Measurements from ENCODE around the gene PSG5.
"Not testable (repeated sequence)": the region's sequence is repeated elsewhere in the genome, so short reads cannot be mapped to it uniquely, and the experiment has no call there.

Gene PSG5

DNA sequence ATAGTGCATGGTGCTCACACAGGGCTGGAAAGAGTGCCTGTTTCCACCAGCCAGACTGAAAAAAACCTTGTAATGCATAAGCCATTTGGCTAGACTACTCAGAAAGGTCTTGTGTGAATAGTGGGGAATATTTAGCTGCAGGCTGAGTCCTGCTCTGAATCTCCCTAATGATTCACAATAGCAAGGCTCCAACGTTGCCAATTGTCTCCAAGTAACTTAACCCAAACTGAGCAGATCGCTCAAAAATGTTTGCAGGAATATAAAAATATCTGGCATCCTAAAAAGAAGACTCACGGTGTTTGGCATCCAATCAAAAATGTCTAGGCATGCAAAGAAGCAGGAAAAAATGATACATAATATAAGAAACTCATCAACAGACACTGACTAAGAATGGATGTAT is 59.0 kb downstream of the PSG5 start:
- not testable (repeated sequence) for H3K27ac ChIP-seq (ENCODE audit: low read length); H3K36me3 ChIP-seq (ENCODE audit: control insufficient read depth, low read depth, low read length); H3K4me1 ChIP-seq (ENCODE audit: control insufficient read depth, low read depth, low read length); H3K27me3 ChIP-seq (ENCODE audit: control insufficient read depth, insufficient read depth, low read length); H3K4me3 ChIP-seq (ENCODE audit: low read length); H3K9ac ChIP-seq (ENCODE audit: low read length)
- peaks cover 39% of the 10 kb centered on the region for H3K9me3 ChIP-seq (ENCODE audit: control insufficient read depth, low read depth, low read length)

DNA sequence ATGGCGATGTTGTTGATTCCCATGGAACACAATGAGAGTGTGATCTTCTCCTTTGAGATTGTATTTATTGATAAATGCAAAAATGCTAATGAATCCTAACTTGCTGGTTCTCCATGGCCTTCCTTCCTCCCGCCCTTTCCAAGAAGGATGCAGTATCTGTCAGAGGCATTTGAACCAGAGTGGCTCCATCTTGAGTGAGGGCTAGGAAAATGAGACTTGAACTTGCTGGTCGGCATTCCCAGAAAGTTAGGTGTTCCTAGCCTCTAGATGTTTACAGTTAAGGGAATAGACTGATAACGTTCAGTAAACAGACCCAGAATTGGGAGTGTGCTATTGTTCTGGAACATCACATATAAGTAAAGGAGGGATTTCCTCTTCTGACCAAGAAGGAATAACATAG is 59.6 kb downstream of the PSG5 start:
- Histone ChIP-seq H3K27me3 (ENCODE audit: control insufficient read depth, insufficient read depth, low read length) (no peaks in the 10 kb centered on the region), H3K27ac (ENCODE audit: low read length) (no peak overlapping the region), H3K9me3 (ENCODE audit: control insufficient read depth, low read depth, low read length) (peaks cover 39% of the 10 kb centered on the region), H3K4me3 (ENCODE audit: low read length) (no peak overlapping the region), H3K4me1 (ENCODE audit: control insufficient read depth, low read depth, low read length) (no peaks in the 10 kb centered on the region), H3K9ac (ENCODE audit: low read length) (no peak overlapping the region), H3K36me3 (ENCODE audit: control insufficient read depth, low read depth, low read length) (no peaks in the 10 kb centered on the region)

DNA sequence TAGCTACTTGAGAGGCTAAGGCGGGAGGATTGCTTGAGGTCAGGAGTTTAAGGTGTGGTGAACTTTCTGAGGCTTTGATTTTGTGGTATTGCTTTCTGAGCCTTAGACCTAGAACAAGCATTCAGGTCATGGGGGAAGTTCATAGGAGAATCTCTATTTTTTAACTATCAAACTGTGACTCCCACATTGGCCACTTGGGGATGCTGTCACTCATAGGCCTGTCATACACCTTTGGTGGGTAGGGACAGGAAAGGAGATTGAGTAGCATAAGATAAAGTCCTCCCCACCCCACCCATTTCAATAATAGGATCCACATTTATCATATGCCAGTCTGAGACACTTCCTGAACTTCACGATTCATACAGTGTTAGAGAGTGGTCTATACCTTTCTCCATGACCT is 62.0 kb downstream of the PSG5 start:
- H3K27ac ChIP-seq (ENCODE audit: low read length) = no peak overlapping the region
- peaks cover 24% of the 10 kb centered on the region for H3K9me3 ChIP-seq (ENCODE audit: control insufficient read depth, low read depth, low read length)
- no peak overlapping the region for H3K4me3 ChIP-seq (ENCODE audit: low read length)
- no peak overlapping the region for H3K9ac ChIP-seq (ENCODE audit: low read length)
- H3K27me3 ChIP-seq (ENCODE audit: control insufficient read depth, insufficient read depth, low read length) = no peaks in the 10 kb centered on the region
- no peaks in the 10 kb centered on the region for H3K4me1 ChIP-seq (ENCODE audit: control insufficient read depth, low read depth, low read length)
- no peaks in the 10 kb centered on the region for H3K36me3 ChIP-seq (ENCODE audit: control insufficient read depth, low read depth, low read length)

DNA sequence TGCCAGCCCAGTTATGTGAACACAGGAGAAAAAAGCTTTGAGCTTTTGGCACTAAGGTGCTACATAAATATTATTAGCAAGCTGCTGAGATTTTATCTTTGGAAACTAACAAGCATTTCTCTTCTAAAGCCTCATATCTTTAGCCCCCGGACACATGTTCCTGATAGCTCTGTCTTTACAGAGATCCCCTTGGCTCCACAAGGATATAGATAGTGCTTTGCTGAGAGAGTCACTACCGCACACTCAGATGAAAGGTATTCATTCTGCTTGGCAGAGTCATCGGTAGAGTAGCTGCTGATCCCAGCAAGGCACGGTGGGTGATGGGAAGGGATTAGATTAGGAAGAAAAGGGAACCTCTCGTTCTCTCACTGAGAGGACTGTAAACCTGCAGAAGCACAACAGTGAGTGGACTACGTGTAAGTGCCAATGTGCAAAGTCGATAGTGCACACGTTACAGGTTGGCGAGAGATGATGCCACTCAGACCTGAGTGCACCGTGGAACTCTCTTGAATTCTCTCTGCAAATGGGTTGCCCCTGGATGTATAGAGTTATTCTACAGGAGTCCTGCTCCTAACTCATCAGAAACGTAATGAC is 65.8 kb downstream of the PSG5 start:
- H3K9ac ChIP-seq (ENCODE audit: low read length); H3K36me3 ChIP-seq (ENCODE audit: control insufficient read depth, low read depth, low read length): not testable (repeated sequence)

DNA sequence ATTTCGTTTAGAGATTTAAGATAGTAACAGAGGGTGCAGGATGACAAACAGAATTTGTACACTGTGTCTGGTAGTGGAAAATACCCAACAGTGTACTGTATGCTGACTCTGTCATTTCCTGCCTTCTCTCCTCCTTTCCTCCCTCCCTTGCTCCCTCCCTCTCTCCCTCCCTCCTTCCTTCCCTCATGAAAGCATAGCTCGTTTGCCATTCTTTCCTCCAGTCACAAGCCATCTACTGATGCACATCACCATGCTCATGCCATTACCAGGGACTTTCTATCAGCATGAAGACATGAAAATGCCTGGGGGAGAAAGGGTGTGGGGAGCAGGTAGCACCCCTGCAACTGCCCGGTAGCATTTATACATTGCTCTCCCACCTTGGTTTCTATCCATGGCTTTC is 66.8 kb downstream of the PSG5 start:
- not testable (repeated sequence) for H3K4me3 ChIP-seq (ENCODE audit: low read length); H3K27me3 ChIP-seq (ENCODE audit: control insufficient read depth, insufficient read depth, low read length); H3K36me3 ChIP-seq (ENCODE audit: control insufficient read depth, low read depth, low read length); H3K4me1 ChIP-seq (ENCODE audit: control insufficient read depth, low read depth, low read length); H3K27ac ChIP-seq (ENCODE audit: low read length); H3K9ac ChIP-seq (ENCODE audit: low read length)
- peaks cover 16% of the 10 kb centered on the region for H3K9me3 ChIP-seq (ENCODE audit: control insufficient read depth, low read depth, low read length)

More for the DNA sequence above, 65.8 kb downstream of the PSG5 start:
- not testable (repeated sequence) for H3K27me3 ChIP-seq (ENCODE audit: control insufficient read depth, insufficient read depth, low read length); H3K4me3 ChIP-seq (ENCODE audit: low read length); H3K27ac ChIP-seq (ENCODE audit: low read length); H3K4me1 ChIP-seq (ENCODE audit: control insufficient read depth, low read depth, low read length)
- H3K9me3 ChIP-seq (ENCODE audit: control insufficient read depth, low read depth, low read length) = peaks cover 15% of the 10 kb centered on the region
